ENCODE results near the gene PRKCSH.

DNA sequence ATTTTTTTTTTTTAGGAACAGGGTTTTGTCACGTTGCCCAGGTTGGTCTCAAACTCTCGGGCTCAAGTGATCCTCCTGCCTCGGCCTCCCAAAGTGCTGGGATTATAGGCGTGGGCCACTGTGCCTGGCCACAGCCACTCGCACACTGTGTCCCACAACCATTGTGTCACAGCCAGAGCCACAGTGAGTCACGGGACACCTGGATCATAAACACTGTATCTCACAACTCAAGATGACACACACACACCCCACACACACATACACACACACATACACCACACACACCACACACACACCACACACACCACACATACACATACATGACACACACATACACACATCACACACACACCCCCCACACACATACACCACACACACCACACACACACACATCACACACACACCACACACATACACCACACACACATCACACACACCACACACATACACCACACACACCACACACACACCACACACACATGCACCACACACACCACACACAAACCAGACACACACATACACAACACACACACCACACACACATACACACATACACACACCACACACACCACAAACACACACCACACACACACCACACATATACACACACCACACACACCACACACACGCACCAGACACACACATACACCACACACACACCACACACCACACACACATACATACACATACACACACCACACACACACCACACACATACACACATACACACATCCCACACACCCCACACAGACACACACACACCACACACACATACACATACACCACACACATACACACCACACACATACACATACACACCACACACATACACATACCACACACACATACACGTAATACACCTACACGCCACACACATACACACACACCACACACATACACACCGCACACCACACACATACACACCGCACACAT, 29.2 kb downstream of the PRKCSH start:
- TF ChIP-seq EZH2 (IDR thresholded peaks at IDR 0.05; ENCODE audit: low read depth), result no peak
- TF ChIP-seq, protein P1, sequence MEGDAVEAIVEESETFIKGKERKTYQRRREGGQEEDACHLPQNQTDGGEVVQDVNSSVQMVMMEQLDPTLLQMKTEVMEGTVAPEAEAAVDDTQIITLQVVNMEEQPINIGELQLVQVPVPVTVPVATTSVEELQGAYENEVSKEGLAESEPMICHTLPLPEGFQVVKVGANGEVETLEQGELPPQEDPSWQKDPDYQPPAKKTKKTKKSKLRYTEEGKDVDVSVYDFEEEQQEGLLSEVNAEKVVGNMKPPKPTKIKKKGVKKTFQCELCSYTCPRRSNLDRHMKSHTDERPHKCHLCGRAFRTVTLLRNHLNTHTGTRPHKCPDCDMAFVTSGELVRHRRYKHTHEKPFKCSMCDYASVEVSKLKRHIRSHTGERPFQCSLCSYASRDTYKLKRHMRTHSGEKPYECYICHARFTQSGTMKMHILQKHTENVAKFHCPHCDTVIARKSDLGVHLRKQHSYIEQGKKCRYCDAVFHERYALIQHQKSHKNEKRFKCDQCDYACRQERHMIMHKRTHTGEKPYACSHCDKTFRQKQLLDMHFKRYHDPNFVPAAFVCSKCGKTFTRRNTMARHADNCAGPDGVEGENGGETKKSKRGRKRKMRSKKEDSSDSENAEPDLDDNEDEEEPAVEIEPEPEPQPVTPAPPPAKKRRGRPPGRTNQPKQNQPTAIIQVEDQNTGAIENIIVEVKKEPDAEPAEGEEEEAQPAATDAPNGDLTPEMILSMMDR (conservative IDR thresholded peaks at IDR 0.05), result no peak

Data from PC-9 (cell line).